ENCODE results near the gene FBXO3.
"Not testable (repeated sequence)": the region's sequence is repeated elsewhere in the genome, so short reads cannot be mapped to it uniquely, and the experiment has no call there.

FBXO3 gene

GRCh38 chr11:33773987-33774735, at the start of gene FBXO3:
Gene FBXO3 (minus strand): TSS chr11:33774520. CDS start chr11:33774497, 23 bp downstream.
- peak; percentile 31 for DNase-seq (ENCODE audit: low read depth)

- DNase-seq (ENCODE audit: low read depth) = not testable (repeated sequence)
Measured at GRCh38 chr11:33822981-33823380, 48.7 kb upstream of the FBXO3 start.

- DNase-seq (ENCODE audit: low read depth) = no peak
Measured at GRCh38 chr11:33819278-33820035, 45.1 kb upstream of the FBXO3 start.

DNA sequence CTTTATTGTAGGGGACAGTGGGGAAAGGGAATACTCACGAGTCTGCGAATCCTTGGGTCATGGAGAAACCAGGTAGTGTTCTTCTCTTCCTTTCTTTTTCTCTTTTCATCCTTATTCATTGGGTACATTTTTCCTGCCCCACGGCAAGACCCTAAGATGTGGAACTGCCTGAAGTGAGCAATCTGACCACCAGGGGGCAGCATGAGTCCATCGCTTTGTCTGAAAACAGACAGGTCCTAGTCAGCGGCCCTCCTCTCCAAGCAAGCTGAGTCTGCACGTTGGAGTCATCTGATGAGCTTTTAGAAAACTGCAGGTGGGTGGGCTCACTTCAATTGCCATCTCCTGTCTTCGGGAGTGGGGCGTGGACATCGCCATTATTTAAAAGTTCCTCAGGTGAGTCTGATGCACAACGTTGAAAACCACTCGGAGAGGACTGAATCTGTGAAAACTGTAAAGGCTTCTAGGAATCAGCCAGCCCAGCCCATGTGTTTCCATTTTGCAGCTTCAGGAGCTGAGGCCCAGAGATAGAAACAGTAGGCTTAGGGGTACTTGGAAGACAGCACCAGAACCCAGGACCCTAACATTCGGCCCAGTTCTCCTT, 34.0 kb upstream of the FBXO3 start:
- peak; percentile 73 for DNase-seq (ENCODE audit: low read depth)

DNA sequence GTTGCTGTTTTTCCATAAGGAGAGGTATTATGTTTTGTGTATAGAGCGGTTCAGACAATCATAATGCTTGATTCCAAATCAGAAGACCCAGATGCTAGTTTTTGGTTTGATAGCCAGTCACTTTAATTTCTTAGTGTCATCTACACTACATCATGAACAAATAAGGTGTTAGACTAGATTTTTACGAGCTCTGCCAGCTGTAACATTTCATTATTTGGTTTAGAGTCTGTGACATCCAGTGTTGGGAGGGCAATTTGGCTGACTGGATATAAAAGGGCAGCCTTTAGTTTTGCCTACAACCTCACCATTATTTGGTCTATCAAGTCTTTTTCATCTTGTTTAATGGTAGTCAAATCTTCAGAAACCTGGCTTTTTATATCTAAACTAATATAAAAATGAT, 30.2 kb upstream of the FBXO3 start:
- DNase-seq (ENCODE audit: low read depth) = no peak

GRCh38 chr11:33802194-33802950, 28.1 kb upstream of the FBXO3 start:
- peak; percentile 51 for DNase-seq (ENCODE audit: low read depth)

GRCh38 chr11:33801821-33802193, 27.5 kb upstream of the FBXO3 start:
- no peak for DNase-seq (ENCODE audit: low read depth)

- no peak for DNase-seq (ENCODE audit: low read depth)
Measured at GRCh38 chr11:33797879-33798278, 23.6 kb upstream of the FBXO3 start.

- DNase-seq (ENCODE audit: low read depth) = no peak
Measured at GRCh38 chr11:33790040-33790439, 15.7 kb upstream of the FBXO3 start.

DNA sequence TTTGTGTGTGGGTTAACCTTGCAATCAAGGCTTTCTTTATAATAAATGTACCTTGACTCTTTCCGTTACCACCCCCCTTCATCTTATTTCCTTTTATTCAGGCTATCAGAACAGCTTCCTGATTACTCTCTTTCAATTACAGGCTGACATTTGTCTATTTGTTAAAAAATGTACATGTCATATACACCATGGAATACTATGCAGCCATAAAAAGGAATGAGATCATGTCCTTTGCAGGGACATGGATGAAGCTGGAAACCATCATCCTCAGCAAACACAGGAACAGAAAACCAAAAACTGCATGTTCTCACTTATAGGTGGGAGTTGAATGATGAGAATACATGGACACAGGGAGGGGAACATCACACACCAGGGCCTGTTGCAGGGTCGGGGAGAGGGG, 13.8 kb upstream of the FBXO3 start:
- DNase-seq (ENCODE audit: low read depth) = not testable (repeated sequence)

GRCh38 chr11:33787076-33787475, 12.8 kb upstream of the FBXO3 start:
- no peak for DNase-seq (ENCODE audit: low read depth)

- no peak for DNase-seq (ENCODE audit: low read depth)
Measured at GRCh38 chr11:33785609-33786008, 11.3 kb upstream of the FBXO3 start.

DNA sequence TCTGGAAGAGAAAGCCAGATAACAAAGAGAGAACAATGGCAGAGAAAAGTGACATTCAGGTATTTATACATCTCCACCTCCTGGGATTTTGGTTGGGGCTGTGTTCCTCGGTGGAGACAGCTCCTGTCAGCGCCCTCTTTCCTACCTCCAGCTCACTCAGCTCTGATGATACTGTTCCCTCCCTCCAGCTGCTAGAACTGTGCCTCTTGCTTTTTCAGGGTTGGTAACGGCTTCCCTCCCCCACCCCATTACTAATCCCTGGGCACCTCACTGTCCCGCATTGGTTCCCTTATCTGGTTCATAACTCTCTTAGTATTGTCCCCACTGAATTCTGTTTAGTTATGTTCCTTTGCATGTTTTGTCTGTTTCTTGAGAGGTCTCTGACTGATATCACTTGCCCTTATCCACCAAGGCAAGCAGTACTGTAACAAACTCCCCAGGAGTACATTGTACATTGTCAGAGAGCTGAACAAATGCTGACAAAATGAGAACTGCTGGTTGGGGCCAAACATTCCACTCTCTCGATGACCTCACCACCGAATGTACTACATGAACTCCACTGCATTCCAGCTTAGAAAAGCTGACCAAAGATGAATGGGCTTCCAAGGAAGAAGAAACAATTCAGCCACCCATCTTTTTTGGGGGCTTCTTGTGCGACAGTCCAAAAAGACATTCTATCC, 5.7 kb upstream of the FBXO3 start:
- peak; percentile 30 for DNase-seq (ENCODE audit: low read depth)

- DNase-seq (ENCODE audit: low read depth) = peak; percentile 51
Measured at GRCh38 chr11:33778675-33779074, 4.4 kb upstream of the FBXO3 start.

GRCh38 chr11:33777906-33778305, 3.6 kb upstream of the FBXO3 start:
- no peak for DNase-seq (ENCODE audit: low read depth)

GRCh38 chr11:33775832-33776470, 1.6 kb upstream of the FBXO3 start:
- DNase-seq (ENCODE audit: low read depth) = no peak

- DNase-seq (ENCODE audit: low read depth) = no peak
Measured at GRCh38 chr11:33775467-33775807, 1.1 kb upstream of the FBXO3 start.

DNA sequence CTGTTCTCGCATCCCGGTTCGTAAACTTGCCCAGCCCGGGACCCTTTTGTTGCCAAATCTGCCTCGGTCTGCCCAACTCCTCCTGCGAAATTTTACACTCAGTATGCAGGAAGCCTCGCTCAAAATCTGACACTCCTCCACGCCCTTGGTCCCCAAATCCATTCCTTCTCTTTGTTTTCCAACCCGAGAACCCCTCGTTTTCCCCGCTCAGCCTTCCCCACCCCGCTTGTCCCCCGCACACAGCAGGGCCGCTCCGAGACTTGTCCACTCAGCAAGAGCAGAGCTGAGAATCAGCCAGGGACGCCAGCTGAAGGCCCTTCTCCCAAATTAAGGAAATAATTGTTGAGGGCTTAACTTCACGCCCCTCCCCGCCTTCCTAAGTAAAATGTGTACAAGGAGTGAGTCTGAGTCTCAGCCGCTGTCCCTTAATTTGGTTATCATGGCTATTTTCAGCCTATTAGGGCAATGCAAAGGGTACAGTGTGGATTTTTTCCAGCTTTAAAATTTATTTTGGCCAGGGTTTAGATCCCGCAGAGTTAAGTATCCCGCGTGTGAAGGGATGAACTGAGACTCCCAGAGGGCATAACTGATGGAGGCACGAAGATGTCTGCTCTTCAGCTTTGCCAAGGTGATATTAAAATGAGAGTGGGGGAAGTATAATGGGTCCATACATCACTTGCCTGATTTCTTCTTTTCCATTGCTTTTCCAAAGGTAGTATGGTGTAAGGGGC, 581 bp upstream of the FBXO3 start:
- DNase-seq (ENCODE audit: low read depth) = no peak

- DNase-seq (ENCODE audit: low read depth) = no peak
Measured at GRCh38 chr11:33773404-33773986, 825 bp downstream of the FBXO3 start.

- DNase-seq (ENCODE audit: low read depth) = no peak
Measured at GRCh38 chr11:33772870-33773269, 1.4 kb downstream of the FBXO3 start.
